OCI-LY3 (cell line): ENCODE data around the gene SOCS1.

ENCODE experiments used
- CTCF ChIP-seq: fragments of 200-600, 300-600 bp; sonication (generic); IDR thresholded peaks from 2 replicates; pipeline ENCODE4 v1.5.1; 2014; ENCODE audit warnings: antibody characterized with exemption, low read length, low read depth
- EZH2phosphoT487 ChIP-seq: fragments of 200-600 bp; shearing (Covaris generic); IDR thresholded peaks from 2 replicates; pipeline ENCODE4 v1.6.1; 2018; ENCODE audit warnings: antibody characterized with exemption, mixed run types, low read depth

GRCh38 chr16:11218604-11218962 lies 37.4 kb downstream of the SOCS1 start:
- TF ChIP-seq CTCF (peak; percentile 43), EZH2phosphoT487 (no peak)
